Lower leg skin (tissue), 4 donors: ENCODE results near the gene ARRDC3. TPM values are rescaled to one million over a fixed set of nuclear protein-coding genes. Genes with fewer than 3 reads are reported as not detected.
"Not testable (repeated sequence)": the region's sequence is repeated elsewhere in the genome, so short reads cannot be mapped to it uniquely, and the experiment has no call there.

ENCODE experiments used
- DNase-seq, 2 donors: peaks; one replicate each; pipeline ENCODE4 v3.0.0-alpha.2; 2019; ENCODE audit warnings: low spot score in 2 of 2
- H3K4me3 ChIP-seq: fragments of 200-600 bp; sonication (generic); 2 replicates; pipeline ENCODE4 v1.5.1; 2017; ENCODE audit warnings: mild to moderate bottlenecking, low read depth; ENCODE audit not compliant: poor library complexity, severe bottlenecking
- CTCF ChIP-seq, 3 donors: fragments of 450-650 bp; IDR thresholded peaks; one replicate each; pipeline ENCODE4 v1.5.1; 2016; ENCODE audit warnings: antibody characterized with exemption in 3 of 3, mild to moderate bottlenecking in 3 of 3, moderate library complexity in 2 of 3
- POLR2A ChIP-seq, 2 donors: fragments of 450-650 bp; IDR thresholded peaks; one replicate each; pipeline ENCODE4 v1.6.1; 2016 to 2017; ENCODE audit warnings: antibody characterized with exemption in 2 of 2, mild to moderate bottlenecking in 1 of 2, moderate library complexity in 1 of 2
- WGBS, 2 donors: methylation state at CpG; one replicate each; pipeline ENCODE4 v1.1.5; 2018; 5-methylcytosine and 5-hydroxymethylcytosine counted together
- intact Hi-C: fragments of 100-400 bp; cut with DNase I; formaldehyde crosslinking; loops from one replicate; pipeline ENCODE4 v1.15.0; 2023; ENCODE audit warnings: low total_unique reads
- total RNA-seq, 4 donors: library from RNA; depleted of rRNA; stranded (reverse); fragments of >200 nt; gene quantifications; one replicate each; pipeline ENCODE4 v1.1.0, GENCODE V29; 2016

The ARRDC3 gene
- total RNA-seq, 4 donors from 2014 or later, result 67.1 to 119 (median 76.1) TPM

GRCh38 chr5:91357012-91357634, 26.0 kb downstream of the ARRDC3 start:
- WGBS, 2 donors, result 49 to 52% methylated on average over 8 of the region's 8 CpGs
- DNase-seq, result no peak
- TF ChIP-seq CTCF (IDR thresholded peaks at IDR 0.05) (no peak), POLR2A (IDR thresholded peaks at IDR 0.05) (no peak)
- no peak overlapping the region for H3K4me3 ChIP-seq
- intact Hi-C loops, result no loop called here

GRCh38 chr5:91354867-91355266, 28.2 kb downstream of the ARRDC3 start:
- H3K4me3 ChIP-seq, intact Hi-C loops: not testable (repeated sequence)
- 85 to 86% methylated on average over 4 of the region's 4 CpGs for WGBS, 2 donors
- DNase-seq, result peak in 1 of 2 donors; percentile 24

- intact Hi-C loops, result loop anchor here (1.0 kb wide), 1 partner anchor 20 kb away; no protein-coding TSS in a partner anchor
- WGBS, 2 donors, result 71 to 75% methylated on average over 9 of the region's 9 CpGs
- DNase-seq, result no peak
- no peak for TF ChIP-seq CTCF (IDR thresholded peaks at IDR 0.05)
- TF ChIP-seq POLR2A (IDR thresholded peaks at IDR 0.05), result no peak
- no peak overlapping the region for H3K4me3 ChIP-seq
These were observed 30.1 kb downstream of the ARRDC3 start for GRCh38 chr5:91352831-91353695.

GRCh38 chr5:91345461-91345860, 37.7 kb downstream of the ARRDC3 start:
- 85 to 90% methylated on average over 5 of the region's 5 CpGs for WGBS, 2 donors
- no peak for DNase-seq
- no peak overlapping the region for H3K4me3 ChIP-seq
- no peak for TF ChIP-seq CTCF (IDR thresholded peaks at IDR 0.05)
- TF ChIP-seq POLR2A (IDR thresholded peaks at IDR 0.05), result no peak
- intact Hi-C loops, result no loop called here

- H3K4me3 ChIP-seq, intact Hi-C loops, DNase-seq: not testable (repeated sequence)
- 96 to 97% methylated on average over 4 of the region's 4 CpGs for WGBS, 2 donors
These were observed 38.4 kb downstream of the ARRDC3 start for GRCh38 chr5:91344661-91345200.

GRCh38 chr5:91343916-91344315, 39.2 kb downstream of the ARRDC3 start:
- intact Hi-C loops, result no loop called here
- TF ChIP-seq CTCF (IDR thresholded peaks at IDR 0.05) (no peak), POLR2A (IDR thresholded peaks at IDR 0.05) (no peak)
- no peak for DNase-seq
- no peak overlapping the region for H3K4me3 ChIP-seq
- 50 to 68% methylated on average over 2 of the region's 2 CpGs for WGBS, 2 donors

- H3K4me3 ChIP-seq, intact Hi-C loops, DNase-seq: not testable (repeated sequence)
- WGBS, 2 donors, result 97% methylated on average over 25 to 28 of the region's 29 CpGs
These were observed 40.2 kb downstream of the ARRDC3 start for GRCh38 chr5:91342931-91343330.
